Measurements from ENCODE around the gene CD36.

GRCh38 chr7:80711531-80711930 lies 73.1 kb downstream of the CD36 start:
- no peak for TF ChIP-seq EZH2 (IDR thresholded peaks at IDR 0.05; ENCODE audit: borderline replicate concordance, low read depth, low read length, poor library complexity, severe bottlenecking)
- no peak for TF ChIP-seq CTCF (conservative IDR thresholded peaks at IDR 0.05; ENCODE audit: low read depth, low read length)
